NCI-H128 (cell line): ENCODE measurements around the gene ODAD4.

Source experiments
- DNase-seq: peaks from one replicate; lab custom pipeline; 2025; ENCODE audit not compliant: unreplicated experiment; lab: John Stamatoyannopoulos, UW

Gene ODAD4, protein sequence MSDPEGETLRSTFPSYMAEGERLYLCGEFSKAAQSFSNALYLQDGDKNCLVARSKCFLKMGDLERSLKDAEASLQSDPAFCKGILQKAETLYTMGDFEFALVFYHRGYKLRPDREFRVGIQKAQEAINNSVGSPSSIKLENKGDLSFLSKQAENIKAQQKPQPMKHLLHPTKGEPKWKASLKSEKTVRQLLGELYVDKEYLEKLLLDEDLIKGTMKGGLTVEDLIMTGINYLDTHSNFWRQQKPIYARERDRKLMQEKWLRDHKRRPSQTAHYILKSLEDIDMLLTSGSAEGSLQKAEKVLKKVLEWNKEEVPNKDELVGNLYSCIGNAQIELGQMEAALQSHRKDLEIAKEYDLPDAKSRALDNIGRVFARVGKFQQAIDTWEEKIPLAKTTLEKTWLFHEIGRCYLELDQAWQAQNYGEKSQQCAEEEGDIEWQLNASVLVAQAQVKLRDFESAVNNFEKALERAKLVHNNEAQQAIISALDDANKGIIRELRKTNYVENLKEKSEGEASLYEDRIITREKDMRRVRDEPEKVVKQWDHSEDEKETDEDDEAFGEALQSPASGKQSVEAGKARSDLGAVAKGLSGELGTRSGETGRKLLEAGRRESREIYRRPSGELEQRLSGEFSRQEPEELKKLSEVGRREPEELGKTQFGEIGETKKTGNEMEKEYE

DNA sequence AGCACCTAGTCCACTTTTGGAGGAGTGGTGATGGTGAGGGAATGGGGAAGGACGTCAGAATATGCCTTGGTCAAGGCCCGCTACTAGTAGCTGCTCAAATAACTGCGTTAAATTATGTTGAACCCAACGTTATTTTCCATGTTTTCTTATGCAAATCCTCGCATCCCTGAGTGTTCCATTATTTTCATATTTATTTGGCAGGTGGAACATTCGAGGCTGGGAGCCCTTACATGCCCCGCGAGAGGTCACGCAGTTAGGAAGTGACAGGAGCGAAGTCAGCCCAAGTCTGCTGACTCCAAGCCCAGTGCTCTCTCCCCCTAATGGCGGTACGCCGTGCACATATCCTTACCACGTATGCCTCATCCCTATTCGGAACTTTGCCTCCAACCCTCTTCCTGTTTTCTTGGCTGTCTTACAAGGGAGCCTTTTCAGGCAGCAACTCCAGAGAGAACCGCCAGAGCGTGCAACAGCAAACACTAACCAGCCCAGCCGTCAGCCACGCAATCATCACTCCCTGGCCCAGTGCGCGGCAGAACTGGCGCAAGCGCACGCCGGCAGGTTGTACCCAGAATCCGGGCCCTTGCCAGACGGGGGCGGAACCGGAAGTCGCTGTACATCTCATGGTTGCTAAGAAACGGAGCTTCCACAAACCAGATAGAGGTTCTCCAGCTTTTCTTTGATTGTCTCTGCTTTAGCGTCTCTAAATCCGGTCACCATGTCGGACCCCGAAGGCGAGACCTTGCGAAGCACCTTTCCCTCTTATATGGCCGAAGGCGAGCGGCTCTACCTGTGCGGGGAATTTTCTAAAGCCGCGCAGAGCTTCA, at the start of gene ODAD4:
ODAD4 (plus strand) TSS at position 609 of the 824 bp plus-strand sequence; CDS start at position 716, 107 bp downstream.
- DNase-seq, result peak; percentile 69

DNA sequence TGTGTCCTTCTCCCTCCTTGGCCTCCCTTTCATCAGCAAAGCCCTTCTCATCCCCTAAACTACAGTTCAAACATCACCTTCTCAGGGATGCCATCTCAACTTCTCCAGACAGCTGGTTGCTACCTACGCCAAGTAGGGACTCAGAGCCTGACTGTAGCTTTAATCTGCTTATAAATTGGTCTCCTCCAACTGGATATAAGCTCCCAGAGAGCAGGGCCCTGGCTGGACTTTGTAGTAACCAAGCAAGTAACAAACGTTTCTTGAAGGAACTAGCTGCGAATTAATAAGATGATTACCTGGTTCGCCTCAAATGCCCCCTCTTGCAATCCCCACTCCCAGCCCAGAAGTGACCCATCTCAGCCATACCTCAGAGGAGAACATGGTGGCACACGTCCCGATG, 47.7 kb upstream of the ODAD4 start:
- no peak for DNase-seq

DNA sequence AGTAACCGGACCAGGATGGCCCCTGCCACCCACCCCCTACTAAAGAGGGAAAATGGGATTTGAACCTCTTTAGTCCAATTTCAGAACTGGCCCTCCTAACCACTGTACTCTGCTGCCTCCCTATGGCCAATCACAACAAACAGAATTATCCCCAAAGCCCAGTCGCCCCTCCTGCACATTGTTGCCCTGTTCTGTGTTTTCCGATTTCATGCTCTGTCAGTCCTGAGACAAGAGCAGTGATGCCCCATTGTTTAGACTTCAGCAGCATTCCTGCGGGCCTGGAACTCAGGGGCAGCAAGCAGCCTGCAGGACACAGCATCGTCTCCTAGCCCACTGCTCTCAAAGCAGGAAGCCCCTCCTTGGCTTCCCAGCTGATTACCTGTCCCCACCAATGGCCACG, 44.7 kb upstream of the ODAD4 start:
- DNase-seq, result no peak

DNA sequence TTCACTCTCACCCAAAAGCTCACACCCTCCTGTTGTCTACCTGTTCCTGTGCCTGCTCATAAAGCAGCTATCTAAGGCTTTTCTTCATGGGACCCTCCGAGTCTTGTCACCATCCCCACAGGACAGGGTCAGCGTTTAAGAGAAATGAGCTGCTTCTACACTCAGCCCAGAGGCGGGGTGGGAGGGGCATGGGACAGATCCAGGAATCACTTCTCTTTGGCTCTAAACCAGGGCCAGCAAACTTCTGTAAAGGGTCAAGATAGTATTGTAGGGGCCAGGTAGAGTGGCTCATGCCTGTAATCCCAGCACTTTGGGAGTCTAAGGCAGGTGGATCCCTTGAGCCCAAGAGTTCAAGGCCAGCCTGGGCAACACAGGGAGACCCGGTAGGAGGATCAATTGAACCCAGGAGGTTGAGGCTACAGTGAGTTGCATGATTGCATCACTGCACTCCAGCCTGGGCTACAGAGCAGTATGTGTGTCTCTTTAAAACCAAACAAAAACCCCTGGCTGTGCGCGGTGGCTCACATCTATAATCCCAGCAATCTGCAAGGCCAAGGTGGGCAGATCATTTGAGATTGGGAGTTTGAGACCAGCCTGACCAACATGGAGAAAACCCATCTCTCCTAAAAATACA, 42.0 kb upstream of the ODAD4 start:
- DNase-seq, result no peak

DNA sequence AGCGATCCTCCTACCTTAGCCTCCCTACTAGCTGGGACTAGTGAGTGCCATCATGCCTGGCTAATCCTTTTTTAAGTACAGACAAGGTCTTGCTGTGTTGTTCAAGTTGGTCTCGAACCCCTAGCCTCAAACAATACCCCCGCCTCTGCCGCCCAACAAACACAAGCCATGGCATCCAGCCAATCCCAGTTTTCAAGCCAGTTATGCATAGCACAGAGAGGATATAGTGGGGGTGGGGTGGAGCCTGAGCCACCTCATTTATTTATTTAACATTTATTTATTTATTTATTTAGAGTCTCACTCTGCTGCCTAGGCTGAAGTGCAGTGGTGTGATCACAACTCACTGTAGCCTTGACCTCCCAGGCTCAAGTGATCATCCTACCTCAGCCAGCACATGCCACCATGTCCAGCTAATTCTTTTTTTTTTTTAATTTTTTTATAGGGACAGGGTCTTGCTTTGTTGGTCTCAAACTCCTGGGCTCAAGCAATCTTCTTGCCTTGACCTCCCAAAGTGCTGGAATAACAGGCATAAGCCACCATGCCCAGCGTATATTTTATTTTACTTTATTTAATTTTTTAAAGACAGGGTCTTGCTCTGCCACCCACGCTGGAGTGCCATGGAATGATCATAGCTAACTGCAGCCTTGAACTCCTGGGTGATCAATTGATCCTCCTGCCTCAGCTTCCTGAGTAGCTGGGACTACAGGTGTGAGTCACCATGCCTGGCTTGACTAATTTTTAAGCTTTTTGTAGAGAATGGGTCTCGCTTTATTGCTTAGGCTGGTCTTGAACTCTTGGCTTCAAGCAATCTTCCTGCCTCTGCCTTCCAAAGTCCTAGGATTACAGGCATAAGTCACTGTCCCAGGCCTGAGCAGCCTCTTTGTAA, 39.0 kb upstream of the ODAD4 start:
- no peak for DNase-seq

DNA sequence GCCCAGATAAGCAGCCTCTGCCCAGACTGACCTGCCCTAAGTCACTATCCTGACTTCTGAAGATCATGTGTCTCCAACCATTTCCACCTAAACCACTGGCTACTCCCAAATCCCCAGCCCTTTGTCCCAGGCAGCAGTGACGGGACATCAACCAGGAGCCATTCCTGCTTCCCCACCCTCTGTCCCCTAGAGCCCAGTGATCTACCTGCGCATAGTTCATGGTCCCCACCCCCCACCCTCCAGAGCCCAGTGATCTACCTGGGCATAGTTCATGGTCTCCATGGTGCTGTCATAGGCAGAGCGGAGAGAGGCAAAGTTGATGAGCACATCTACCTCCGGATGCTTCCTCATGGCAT, 38.4 kb upstream of the ODAD4 start:
- DNase-seq, result no peak

DNA sequence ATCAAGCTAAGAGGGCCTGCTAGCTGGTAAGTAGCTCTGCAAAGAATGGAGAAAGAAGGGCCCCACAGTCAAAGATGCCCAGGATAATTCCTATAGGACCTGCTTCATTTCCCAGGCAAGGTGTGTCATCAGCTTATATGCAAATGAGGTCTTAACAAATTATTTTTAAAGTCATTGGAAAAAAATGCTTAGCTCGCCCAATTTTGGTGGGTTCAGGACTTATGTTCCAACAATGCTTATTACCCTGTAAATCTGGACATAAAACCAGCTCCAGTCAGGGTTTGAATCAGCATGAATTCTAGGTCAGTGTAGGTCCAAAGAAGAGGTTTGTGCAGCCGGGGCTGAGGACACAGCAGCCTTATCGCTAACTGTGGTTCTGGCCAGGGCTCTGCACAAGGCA, 37.0 kb upstream of the ODAD4 start:
- DNase-seq, result no peak

DNA sequence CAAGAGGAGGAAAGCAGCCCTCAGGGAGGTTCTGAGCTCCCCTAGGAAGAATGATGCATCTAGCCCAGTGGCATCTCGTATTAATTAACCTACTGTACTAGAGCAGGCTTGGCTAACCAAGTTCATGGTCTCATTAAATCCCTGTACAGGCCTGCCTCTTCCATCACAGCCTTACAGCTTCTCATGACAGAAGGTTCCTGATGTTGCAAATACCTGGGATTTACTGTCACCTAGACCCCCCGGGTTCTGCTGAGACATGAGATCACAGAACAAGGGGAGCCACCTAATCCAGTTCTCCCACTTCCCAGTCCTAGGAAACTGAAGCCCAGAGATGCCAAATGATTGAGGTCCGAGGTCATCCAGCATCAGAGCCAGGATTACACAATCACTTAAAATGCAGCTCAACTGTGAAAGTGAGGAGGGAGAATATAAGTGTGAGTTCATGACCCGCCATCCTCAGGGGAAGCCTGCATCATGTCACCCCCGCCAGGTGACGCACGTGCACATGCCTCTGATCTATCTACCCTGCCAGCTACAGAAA, 35.6 kb upstream of the ODAD4 start:
- no peak for DNase-seq

DNA sequence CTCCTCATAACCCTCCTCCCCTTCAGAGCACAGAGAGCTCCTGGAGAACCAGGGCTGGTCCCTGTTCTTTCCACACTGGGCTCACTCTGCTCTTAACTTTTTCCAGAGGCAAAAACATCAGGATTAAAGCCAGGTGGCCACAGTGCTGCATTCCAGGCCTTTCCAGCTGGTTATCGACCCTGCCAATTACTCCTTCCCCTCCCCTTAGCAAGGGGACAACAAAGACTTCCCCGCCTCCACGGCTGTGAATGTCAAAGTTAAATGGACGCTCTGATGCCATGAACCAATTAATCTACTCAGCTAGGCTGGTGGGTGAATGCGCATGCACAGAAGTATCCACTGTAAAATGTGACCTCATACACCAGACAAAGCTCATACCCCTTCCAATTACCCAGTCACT, 34.8 kb upstream of the ODAD4 start:
- DNase-seq, result no peak

DNA sequence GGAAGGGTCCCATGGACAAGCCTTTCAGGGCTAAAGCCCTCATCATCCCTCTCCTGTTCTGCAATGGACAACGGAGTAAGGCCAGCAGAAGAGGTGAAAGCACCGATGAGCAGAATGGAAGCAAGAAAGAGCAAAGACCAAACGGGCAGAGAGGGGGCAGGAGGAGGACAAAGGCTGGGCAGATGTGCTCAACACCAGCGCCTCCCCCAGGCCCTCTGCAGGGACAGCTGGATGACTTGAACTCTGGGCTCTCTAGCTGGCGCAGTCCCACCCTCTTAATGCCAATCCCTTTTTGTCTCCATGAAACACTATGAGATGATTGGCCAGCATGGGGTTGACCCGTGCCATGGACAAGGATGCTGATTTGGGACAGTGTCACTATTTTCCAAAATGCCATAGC, 33.7 kb upstream of the ODAD4 start:
- no peak for DNase-seq

DNA sequence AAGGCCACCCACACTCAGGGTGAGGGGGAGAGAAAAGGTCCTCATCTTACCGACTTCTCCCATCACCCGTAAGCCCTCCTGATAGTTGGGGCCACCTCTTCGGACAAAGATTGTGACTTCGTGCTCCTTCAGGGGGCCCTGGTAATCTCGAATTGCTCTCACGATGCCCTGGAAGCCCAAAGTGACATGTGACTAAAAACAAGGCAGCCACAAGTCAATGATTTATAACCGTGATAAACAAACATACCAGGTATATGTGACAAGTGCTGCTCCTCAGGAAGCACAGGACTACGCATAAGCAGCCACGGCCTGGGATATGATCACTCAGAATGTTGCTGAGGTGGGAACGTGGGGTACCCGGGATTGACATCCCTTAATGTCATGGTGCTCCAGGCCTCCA, 28.8 kb upstream of the ODAD4 start:
- no peak for DNase-seq

DNA sequence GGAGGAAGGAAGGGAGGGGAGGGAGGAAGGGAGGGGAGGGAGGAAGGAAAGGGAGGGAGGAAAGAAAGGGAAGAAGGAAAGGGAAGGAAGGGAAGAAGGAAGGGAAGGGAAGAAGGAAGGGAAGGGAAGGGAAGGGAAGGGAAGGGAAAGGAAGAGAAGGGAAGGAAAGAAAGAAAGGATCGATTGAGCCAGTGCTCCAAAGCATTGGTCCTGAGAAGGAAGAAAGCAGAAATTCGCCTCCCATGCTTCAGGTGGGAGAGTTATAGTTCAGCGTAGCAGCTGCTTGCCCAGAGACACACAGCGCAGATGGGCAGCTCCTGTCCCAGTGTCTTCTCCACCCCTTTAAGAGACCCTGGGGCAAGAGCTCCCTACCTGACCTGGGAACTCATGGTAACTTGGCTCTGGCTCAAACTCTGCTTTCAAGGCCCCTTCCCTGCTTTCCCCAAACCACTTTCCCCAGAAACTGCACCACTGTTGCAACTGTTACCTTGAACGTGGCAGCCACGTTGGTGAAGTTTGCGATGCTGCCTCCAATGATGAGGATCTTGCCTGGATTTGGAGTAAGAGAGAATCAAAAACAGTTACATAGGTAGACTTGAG, 26.1 kb upstream of the ODAD4 start:
- DNase-seq, result no peak

DNA sequence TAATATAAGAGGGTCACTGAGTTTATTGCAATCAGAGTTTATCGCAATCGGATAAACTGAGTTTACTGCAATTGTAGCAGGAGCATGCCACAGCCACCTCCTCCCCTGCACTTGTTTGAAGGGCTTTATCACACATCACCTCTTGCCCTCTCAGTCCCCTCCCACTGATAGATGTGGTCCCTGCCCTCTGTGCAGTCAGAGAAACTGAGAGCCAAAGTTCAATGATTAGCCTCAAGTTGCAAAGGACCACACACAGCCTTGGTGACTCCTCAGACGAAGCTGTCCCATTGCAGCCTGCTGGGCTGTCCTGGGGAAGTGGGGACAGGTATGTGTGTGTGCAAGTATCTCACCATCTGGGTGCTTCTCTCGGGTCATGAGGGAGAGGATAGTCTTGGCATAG, 25.2 kb upstream of the ODAD4 start:
- DNase-seq, result no peak

DNA sequence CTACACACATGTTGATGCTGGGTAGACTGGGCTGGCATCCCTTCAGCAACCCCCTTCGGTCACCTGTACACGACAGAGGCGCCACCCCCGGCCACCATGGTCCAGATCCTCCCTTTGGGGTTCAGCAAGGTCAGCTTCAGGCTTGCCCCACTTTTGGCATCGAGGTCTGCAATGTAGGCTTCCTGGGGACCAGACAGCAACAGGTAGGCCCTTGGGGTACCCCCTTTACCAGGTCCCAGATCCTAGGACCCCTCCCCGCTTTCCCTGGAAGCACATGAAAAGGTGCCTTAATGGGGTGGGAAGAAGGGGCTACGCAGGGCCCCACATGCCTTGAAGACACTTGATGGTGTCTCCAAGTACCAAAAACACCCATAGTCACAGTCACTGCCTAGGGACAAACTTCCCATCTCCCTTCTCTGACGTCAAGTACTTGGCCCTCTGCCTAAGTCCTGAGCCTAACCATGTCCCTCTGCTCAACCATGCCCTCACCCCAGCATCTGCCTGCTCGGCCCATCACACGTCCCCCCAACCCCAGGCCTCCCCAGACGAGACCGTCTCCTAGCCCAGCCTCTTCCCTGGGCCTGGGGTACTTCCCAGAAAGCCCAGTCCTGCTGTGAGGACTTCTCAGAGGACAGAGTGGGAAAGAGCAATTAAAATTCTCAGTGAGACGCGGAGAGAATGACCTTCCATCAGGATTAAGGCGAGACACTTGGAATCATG, 23.8 kb upstream of the ODAD4 start:
- no peak for DNase-seq

DNA sequence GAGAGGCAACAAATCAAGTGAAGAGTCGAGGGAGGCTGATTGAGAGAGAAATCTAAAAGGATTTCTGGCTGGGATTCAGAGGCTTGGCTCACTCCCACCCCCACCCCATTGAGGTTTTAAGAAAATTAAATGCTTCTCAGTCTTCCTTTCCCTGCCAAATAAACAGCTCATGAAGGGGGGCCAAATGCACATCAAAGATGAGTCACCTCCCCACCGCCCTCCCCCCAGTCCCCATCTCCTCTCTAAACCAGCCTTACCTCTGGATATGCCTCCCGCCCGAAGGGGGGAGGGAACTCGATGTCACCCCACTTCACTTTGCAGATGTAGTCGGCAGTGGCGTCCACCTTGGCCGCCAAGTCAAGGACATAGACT, 23.2 kb upstream of the ODAD4 start:
- peak; percentile 40 for DNase-seq

DNA sequence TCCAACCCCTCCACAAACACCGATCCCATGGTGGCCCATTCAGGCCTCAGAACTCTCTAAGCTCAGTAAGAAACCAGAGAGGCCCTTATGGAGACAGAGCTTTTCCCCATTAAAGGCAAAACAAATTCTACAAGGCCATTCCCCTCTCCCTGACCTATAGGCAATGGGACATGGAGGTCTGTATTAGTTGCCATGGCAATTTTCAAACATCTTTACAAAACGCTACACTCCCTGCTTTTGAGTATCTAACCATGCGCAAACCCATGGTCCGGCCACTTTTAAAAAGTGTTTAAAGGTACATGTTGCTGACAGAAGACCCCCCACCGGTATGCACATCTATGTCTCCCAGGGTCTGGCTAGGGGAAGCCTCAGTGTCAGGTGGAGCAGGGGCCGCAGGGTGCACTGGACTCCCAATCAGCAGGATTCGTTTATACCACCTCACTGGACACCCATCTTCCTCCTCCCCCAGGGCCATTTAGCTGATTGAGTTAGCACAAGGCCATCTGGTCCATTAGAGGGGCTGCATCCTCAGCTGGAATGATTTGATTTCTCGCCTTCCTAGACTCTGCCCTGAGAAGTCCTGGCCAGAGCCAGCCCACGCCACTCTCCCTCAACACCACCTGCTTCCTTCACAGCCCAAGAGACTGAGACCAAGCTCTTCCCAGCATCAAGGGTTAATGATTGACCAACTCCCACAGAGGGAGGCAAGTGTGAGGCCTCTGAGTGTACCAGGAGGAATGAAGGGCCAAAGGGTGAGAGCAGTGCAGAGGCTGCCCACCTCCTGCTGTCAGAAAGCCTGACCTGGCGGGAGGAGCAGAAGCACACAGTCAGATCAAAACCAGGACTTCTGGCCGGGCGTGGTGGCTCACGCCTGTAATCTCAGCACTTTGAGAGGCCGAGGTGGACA, 22.5 kb upstream of the ODAD4 start:
- no peak for DNase-seq

DNA sequence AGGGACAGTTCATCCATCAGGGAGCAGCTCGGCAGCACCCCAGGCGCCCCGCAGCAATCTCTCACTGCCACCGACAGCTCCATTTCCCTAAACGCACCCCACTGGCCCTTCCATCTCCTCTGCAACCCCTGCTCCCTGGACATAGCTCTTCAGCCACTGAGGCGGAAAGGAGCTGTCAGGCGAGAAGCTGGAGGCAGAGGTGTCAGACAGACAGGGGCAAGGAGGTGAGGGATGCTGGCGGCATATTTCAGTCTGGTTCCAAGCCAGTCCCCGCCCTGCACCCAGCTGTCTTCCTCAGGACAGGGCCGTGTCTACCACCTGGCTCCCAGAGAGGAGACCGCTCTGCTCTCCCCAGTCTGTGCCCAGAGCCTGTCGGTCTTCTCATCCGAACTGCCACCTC, 21.3 kb upstream of the ODAD4 start:
- DNase-seq, result no peak

DNA sequence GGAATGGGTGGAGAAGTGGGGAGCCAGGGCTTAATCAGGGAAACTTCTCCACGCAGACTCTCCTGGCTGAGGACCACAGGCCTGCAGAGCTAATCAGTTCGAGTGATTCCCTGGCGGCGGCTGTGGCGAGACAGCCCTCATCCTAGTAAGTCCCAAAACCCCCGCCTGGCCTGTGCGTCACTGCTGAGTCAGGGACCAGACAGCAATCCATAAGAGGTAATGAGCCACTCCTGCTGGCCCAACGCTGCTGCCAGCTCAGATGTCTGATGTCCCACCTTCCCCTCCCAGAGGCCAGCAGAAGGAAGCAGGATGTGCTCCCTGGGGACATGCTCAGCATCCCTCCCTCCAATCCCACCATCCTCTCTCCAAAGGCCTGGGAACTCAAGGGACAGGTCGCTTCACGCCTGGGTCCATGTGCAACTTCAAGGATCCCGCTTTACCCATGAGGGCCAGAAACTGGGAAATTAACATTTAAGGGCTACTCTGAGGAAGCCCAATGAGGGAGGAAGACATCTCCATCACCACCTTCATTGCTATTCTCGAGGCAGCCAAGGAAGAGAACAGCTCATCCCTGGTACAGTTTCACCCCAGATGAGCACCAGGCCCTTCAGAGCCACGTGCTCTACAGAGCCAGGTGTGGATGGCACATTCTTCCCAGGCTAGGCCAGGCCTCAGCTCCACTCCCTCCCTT, 19.6 kb upstream of the ODAD4 start:
- no peak for DNase-seq
